ENCODE results near the gene TCF7. TPM values are rescaled to one million over a fixed set of nuclear protein-coding genes. Genes with fewer than 3 reads are reported as not detected.
A peak's percentile ranks its signal among the peaks of the same experiment; 100 is the strongest.

TCF7 gene
- total RNA-seq, 1 donor from 2014 or later, result under 0.01 TPM

GRCh38 chr5:134088291-134088690, 26.2 kb upstream of the TCF7 start:
- Histone ChIP-seq H3K27me3 (ENCODE audit: control insufficient read depth, insufficient read depth, low read length) (peaks cover 2% of the 10 kb centered on the region), H3K4me3 (ENCODE audit: low read depth, low read length) (no peak overlapping the region), H3K36me3 (ENCODE audit: control insufficient read depth, insufficient read depth, low read length) (no peaks in the 10 kb centered on the region)
- FAIRE-seq (no peak), DNase-seq (ENCODE audit: low read depth) (no peak)
- TF ChIP-seq CTCF (IDR thresholded peaks at IDR 0.05; ENCODE audit: insufficient read depth, low read length, severe bottlenecking), result no peak

- no peak for FAIRE-seq
- TF ChIP-seq CTCF (IDR thresholded peaks at IDR 0.05; ENCODE audit: insufficient read depth, low read length, severe bottlenecking), result no peak
Measured at GRCh38 chr5:134088994-134089560, 25.4 kb upstream of the TCF7 start.

DNA sequence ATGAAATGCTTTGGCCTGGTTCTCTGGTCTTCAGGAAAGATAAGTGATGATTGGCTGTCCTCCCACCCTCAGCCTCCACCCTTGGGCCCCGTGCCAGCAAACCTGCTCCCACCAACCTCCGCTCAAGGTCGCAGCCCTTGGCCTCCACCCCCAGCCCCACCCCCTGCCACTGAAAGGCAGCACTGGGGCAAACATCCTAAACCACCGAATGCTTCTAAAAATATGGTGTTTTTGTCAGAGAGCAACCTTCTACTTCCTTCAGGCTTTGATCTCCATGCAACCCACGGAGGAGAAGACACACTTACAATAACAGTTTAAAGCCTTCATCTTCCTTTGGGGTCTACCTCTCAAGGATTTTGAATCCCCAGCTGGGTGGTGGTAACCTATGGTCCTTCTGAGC, 24.0 kb upstream of the TCF7 start:
- Histone ChIP-seq H3K4me3 (ENCODE audit: low read depth, low read length) (no peak overlapping the region), H3K27me3 (ENCODE audit: control insufficient read depth, insufficient read depth, low read length) (peaks cover 5% of the 10 kb centered on the region), H3K36me3 (ENCODE audit: control insufficient read depth, insufficient read depth, low read length) (no peaks in the 10 kb centered on the region)
- DNase-seq (ENCODE audit: low read depth), result no peak
- no peak for FAIRE-seq
- TF ChIP-seq CTCF (IDR thresholded peaks at IDR 0.05; ENCODE audit: insufficient read depth, low read length, severe bottlenecking), result no peak

More at GRCh38 chr5:134088994-134089560, 25.4 kb upstream of the TCF7 start:
- Histone ChIP-seq H3K36me3 (ENCODE audit: control insufficient read depth, insufficient read depth, low read length) (no peaks in the 10 kb centered on the region), H3K27me3 (ENCODE audit: control insufficient read depth, insufficient read depth, low read length) (peaks cover 5% of the 10 kb centered on the region), H3K4me3 (ENCODE audit: low read depth, low read length) (no peak overlapping the region)
- DNase-seq (ENCODE audit: low read depth), result no peak

DNA sequence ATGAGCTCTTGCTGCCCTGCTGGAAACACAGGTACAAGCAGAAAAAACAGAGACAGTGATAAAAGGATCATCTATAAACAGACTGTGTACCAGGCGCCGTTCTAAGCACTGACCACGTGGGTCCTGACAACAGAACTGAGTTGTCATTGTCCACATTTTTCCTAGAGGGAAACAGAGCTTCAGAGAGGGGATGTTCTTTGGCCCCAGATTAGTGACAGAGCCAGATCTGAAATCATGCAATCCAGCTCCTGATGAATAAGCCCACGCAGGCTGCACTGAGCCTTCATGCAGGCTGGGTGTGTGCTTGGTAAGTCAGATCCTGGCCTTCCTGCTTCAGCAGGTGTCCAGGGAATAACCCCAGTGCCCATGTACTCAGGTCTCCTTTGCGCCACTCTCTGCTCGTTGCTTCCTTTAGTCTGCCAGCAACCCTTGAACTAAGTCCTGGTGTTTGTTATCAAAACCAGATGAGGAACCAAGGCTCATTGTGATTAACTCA, 22.8 kb upstream of the TCF7 start:
- DNase-seq (ENCODE audit: low read depth), result no peak
- no peak overlapping the region for H3K4me3 ChIP-seq (ENCODE audit: low read depth, low read length)
- H3K36me3 ChIP-seq (ENCODE audit: control insufficient read depth, insufficient read depth, low read length), result no peaks in the 10 kb centered on the region
- no peak for TF ChIP-seq CTCF (IDR thresholded peaks at IDR 0.05; ENCODE audit: insufficient read depth, low read length, severe bottlenecking)
- no peak for FAIRE-seq
- peaks cover 5% of the 10 kb centered on the region for H3K27me3 ChIP-seq (ENCODE audit: control insufficient read depth, insufficient read depth, low read length)

DNA sequence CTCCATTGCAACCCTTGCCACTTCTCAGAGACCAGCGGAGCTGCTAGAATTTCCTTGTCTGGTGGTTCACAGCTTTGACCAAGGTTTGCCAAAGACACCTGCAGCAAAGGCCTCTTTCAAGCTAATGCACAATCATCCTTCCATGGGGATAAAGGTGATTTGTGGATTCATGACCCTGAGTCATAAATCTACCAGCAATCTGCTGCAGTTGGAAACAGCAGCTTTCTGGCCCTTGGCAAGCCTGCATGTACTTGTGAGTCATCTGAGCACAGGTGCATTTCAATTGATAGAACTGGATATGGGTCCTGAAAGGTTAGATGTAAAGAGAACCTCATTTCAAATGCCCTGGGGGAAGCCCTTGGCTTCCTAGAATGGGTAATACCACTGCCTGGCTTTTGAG, 21.6 kb upstream of the TCF7 start:
- FAIRE-seq, result peak; percentile 96
- DNase-seq (ENCODE audit: low read depth), result peak; percentile 91
- no peak for TF ChIP-seq CTCF (IDR thresholded peaks at IDR 0.05; ENCODE audit: insufficient read depth, low read length, severe bottlenecking)
- peaks cover 5% of the 10 kb centered on the region for H3K27me3 ChIP-seq (ENCODE audit: control insufficient read depth, insufficient read depth, low read length)
- H3K36me3 ChIP-seq (ENCODE audit: control insufficient read depth, insufficient read depth, low read length), result no peaks in the 10 kb centered on the region
- H3K4me3 ChIP-seq (ENCODE audit: low read depth, low read length), result no peak overlapping the region

DNA sequence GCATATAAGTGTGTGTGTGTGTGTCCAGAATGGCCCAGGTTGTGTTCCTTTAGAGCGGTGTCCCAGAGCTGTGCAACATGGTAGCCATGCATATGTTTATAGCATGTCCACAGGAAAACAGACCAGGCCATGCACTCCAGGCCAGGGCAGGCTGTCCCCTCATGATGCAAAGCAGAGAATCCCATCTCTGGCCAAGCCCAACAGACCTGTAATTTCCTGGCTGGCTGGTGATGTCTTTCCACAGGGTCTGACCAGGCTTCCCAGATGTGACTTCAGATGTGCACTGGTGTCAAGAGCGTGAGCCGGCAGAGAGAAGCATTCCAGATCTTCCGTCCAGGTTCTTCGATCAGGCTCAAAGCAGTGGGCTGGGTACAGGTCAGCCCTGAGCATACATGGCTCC, 21.1 kb upstream of the TCF7 start:
- peaks cover 5% of the 10 kb centered on the region for H3K27me3 ChIP-seq (ENCODE audit: control insufficient read depth, insufficient read depth, low read length)
- FAIRE-seq (no peak), DNase-seq (ENCODE audit: low read depth) (no peak)
- no peak for TF ChIP-seq CTCF (IDR thresholded peaks at IDR 0.05; ENCODE audit: insufficient read depth, low read length, severe bottlenecking)
- H3K36me3 ChIP-seq (ENCODE audit: control insufficient read depth, insufficient read depth, low read length), result no peaks in the 10 kb centered on the region
- no peak overlapping the region for H3K4me3 ChIP-seq (ENCODE audit: low read depth, low read length)

Measured in bronchial epithelial cell (primary cell).